Measurements from ENCODE around the gene TBL1Y.

- TF ChIP-seq, protein P1, sequence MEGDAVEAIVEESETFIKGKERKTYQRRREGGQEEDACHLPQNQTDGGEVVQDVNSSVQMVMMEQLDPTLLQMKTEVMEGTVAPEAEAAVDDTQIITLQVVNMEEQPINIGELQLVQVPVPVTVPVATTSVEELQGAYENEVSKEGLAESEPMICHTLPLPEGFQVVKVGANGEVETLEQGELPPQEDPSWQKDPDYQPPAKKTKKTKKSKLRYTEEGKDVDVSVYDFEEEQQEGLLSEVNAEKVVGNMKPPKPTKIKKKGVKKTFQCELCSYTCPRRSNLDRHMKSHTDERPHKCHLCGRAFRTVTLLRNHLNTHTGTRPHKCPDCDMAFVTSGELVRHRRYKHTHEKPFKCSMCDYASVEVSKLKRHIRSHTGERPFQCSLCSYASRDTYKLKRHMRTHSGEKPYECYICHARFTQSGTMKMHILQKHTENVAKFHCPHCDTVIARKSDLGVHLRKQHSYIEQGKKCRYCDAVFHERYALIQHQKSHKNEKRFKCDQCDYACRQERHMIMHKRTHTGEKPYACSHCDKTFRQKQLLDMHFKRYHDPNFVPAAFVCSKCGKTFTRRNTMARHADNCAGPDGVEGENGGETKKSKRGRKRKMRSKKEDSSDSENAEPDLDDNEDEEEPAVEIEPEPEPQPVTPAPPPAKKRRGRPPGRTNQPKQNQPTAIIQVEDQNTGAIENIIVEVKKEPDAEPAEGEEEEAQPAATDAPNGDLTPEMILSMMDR (conservative IDR thresholded peaks at IDR 0.05 in 1 of 2, IDR thresholded peaks at IDR 0.05 in 1 of 2; ENCODE audit: extremely low read depth in 1 of 2, insufficient read depth in 1 of 2, low read depth in 1 of 2, low read length in 2 of 2) = no peak
- no peak for TF ChIP-seq EZH2 (IDR thresholded peaks at IDR 0.05; ENCODE audit: borderline replicate concordance, low read length)
Observed at GRCh38 chrY:7017244-7018080, 107.0 kb downstream of the TBL1Y start.

Measured in mammary epithelial cell (primary cell).